DND-41 (cell line): ENCODE data around the gene MASP1.

Experiments used
- ATAC-seq: fragments of 200-7000 bp; cut with Tn5 transposase; 3 replicates; pipeline ENCODE4 v1.9.1; 2021; ENCODE audit warnings: low read depth; ENCODE audit not compliant: insufficient read depth
- DNase-seq: peaks from one replicate; pipeline ENCODE4 v3.0.0-alpha.2; 2020
- H2AFZ ChIP-seq: 2 replicates; pipeline ENCODE4 v1.6.0; 2012; ENCODE audit warnings: low read depth, low read length
- H3K27ac ChIP-seq: 2 replicates; pipeline ENCODE4 v1.5.1; 2012; ENCODE audit warnings: low read length, inconsistent platforms
- H3K27me3 ChIP-seq: fragments of 200-600 bp; sonication (generic); 2 replicates; pipeline ENCODE4 v1.6.0; 2012; ENCODE audit warnings: low read length, mild to moderate bottlenecking, inconsistent platforms; ENCODE audit not compliant: insufficient read depth, poor library complexity
- H3K36me3 ChIP-seq: 2 replicates; pipeline ENCODE4 v1.5.1; 2012; ENCODE audit warnings: low read length, inconsistent platforms; ENCODE audit not compliant: insufficient read depth
- H3K4me1 ChIP-seq: 2 replicates; pipeline ENCODE4 v1.5.1; 2012; ENCODE audit warnings: mild to moderate bottlenecking, low read length; ENCODE audit not compliant: insufficient read depth
- H3K4me2 ChIP-seq: 2 replicates; pipeline ENCODE4 v1.6.0; 2012; ENCODE audit warnings: mild to moderate bottlenecking, moderate library complexity, low read length, inconsistent platforms; ENCODE audit not compliant: insufficient read depth
- H3K4me3 ChIP-seq, 2 experiments: fragments of 200-600 bp in 1 of 2; shearing (Covaris generic) in 1 of 2; 2 replicates each; pipeline ENCODE4 v1.5.1; 2012 to 2016; ENCODE audit warnings: inconsistent platforms in 2 of 2, low read length in 2 of 2, mild to moderate bottlenecking in 2 of 2, low read depth in 1 of 2, moderate library complexity in 1 of 2
- H3K79me2 ChIP-seq: 2 replicates; pipeline ENCODE4 v1.6.0; 2012; ENCODE audit warnings: low read length, inconsistent platforms; ENCODE audit not compliant: insufficient read depth
- H3K9ac ChIP-seq: 2 replicates; pipeline ENCODE4 v1.6.0; 2012; ENCODE audit warnings: low read depth, mild to moderate bottlenecking, inconsistent platforms, low read length, moderate library complexity
- H3K9me3 ChIP-seq: 2 replicates; pipeline ENCODE4 v1.5.1; 2012; ENCODE audit warnings: low read length, moderate library complexity, mild to moderate bottlenecking, inconsistent platforms; ENCODE audit not compliant: insufficient read depth, severe bottlenecking
- H4K20me1 ChIP-seq: 2 replicates; pipeline ENCODE4 v1.6.0; 2012; ENCODE audit warnings: low read length; ENCODE audit not compliant: insufficient read depth
- EZH2 ChIP-seq: IDR thresholded peaks from 3 replicates; pipeline ENCODE4 v1.6.1; 2012; ENCODE audit warnings: borderline replicate concordance, low read depth, mild to moderate bottlenecking, moderate library complexity, low read length, inconsistent platforms; ENCODE audit not compliant: severe bottlenecking
- TF ChIP-seq, protein P1 (sequence below): IDR thresholded peaks from 2 replicates; pipeline ENCODE4 v1.5.1; 2012; ENCODE audit warnings: borderline replicate concordance, low read length, moderate library complexity, mild to moderate bottlenecking; ENCODE audit not compliant: poor library complexity, severe bottlenecking; ENCODE audit errors: extremely low read depth

The MASP1 gene

DNA sequence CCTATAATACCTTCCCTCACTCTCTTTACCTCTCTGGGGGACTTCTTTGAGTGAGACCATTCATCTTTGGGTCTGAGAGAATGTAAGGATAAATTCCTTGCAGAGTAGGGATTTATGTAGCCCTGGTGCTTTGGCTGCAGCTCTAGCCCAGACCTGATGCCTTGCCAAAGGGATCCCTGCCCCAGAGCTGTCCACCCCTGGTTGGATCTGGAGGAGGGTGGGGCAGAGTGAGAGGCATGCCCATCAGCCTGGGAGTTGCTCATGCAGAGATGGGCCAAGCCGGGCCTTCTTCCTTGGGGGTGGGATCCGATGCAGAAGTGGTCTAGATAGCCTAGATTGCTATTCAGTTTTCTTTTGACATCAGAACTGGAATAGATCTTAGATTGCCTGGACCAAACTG lies 62.8 kb downstream of the MASP1 start:
- Histone ChIP-seq H3K4me3 (no peak overlapping the region), H2AFZ (no peak overlapping the region), H3K27me3 (no peaks in the 10 kb centered on the region), H4K20me1 (no peaks in the 10 kb centered on the region), H3K4me1 (no peaks in the 10 kb centered on the region), H3K9ac (no peak overlapping the region), H3K4me2 (no peak overlapping the region), H3K27ac (no peak overlapping the region), H3K79me2 (no peaks in the 10 kb centered on the region), H3K9me3 (no peaks in the 10 kb centered on the region), H3K36me3 (no peaks in the 10 kb centered on the region)
- no peak for ATAC-seq
- DNase-seq, result no peak
- TF ChIP-seq, protein P1, sequence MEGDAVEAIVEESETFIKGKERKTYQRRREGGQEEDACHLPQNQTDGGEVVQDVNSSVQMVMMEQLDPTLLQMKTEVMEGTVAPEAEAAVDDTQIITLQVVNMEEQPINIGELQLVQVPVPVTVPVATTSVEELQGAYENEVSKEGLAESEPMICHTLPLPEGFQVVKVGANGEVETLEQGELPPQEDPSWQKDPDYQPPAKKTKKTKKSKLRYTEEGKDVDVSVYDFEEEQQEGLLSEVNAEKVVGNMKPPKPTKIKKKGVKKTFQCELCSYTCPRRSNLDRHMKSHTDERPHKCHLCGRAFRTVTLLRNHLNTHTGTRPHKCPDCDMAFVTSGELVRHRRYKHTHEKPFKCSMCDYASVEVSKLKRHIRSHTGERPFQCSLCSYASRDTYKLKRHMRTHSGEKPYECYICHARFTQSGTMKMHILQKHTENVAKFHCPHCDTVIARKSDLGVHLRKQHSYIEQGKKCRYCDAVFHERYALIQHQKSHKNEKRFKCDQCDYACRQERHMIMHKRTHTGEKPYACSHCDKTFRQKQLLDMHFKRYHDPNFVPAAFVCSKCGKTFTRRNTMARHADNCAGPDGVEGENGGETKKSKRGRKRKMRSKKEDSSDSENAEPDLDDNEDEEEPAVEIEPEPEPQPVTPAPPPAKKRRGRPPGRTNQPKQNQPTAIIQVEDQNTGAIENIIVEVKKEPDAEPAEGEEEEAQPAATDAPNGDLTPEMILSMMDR, result no peak
- TF ChIP-seq EZH2, result no peak

DNA sequence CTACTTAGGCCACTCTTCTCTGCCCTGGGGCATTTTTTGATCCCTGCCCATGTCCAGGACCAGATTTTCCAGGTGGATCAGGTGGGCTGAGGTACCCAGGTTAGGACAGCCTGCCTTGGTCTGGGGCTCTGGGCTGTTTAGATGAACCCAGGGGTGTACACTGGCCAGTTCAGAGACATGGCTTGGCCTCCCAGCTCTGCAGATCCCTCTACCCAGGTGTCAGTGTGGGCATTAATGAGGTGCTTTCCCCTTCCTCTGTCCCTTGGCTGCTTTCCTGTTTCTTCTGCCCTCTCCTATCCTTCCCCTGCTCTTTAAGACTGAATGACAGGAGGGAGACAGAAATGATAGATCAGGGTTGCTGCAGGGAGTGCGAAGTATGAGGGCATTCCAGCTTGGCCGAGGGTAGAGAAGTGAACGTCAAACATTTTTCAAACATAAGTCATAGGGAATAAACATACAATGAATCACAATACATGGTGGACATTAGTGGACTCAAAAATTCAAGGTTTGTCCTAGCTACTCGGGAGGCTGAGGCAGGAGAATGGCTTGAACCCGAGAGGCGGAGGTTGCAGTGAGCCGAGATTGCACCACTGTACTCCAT lies 63.8 kb downstream of the MASP1 start:
- H3K4me2 ChIP-seq, result no peak overlapping the region
- ATAC-seq (no peak), DNase-seq (no peak)
- no peak overlapping the region for H3K27ac ChIP-seq
- H3K36me3 ChIP-seq, result no peaks in the 10 kb centered on the region
- no peak for TF ChIP-seq EZH2
- TF ChIP-seq, protein P1, result no peak
- H2AFZ ChIP-seq, result no peak overlapping the region
- no peaks in the 10 kb centered on the region for H3K9me3 ChIP-seq
- H3K79me2 ChIP-seq, result no peaks in the 10 kb centered on the region
- H3K4me3 ChIP-seq, result no peak overlapping the region
- H4K20me1 ChIP-seq, result no peaks in the 10 kb centered on the region
- no peak overlapping the region for H3K9ac ChIP-seq
- no peaks in the 10 kb centered on the region for H3K4me1 ChIP-seq
- H3K27me3 ChIP-seq, result no peaks in the 10 kb centered on the region

DNA sequence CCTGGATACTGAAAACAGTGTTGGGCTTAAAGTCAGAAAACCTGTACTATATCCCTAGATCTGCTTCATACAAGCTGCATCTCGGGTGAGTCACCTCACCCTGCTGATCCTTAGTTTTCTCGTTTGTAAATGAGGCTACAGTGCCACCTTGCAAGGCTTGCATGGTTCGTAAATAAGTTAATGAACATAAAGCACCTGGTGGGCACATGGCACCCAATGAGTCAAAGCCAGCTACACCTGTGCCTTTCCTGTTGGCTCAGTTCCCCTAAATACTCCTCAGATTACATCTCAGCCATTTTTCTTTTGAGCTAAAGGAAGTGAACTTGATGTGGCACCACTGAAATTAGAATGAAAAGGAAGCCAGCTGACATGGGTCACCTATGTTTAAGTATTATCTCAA lies 67.7 kb downstream of the MASP1 start:
- no peaks in the 10 kb centered on the region for H3K9me3 ChIP-seq
- TF ChIP-seq, protein P1, result no peak
- no peak for TF ChIP-seq EZH2
- H2AFZ ChIP-seq, result no peak overlapping the region
- no peak for DNase-seq
- H3K36me3 ChIP-seq, result no peaks in the 10 kb centered on the region
- no peaks in the 10 kb centered on the region for H4K20me1 ChIP-seq
- H3K4me3 ChIP-seq, result no peak overlapping the region
- ATAC-seq, result no peak
- no peaks in the 10 kb centered on the region for H3K27me3 ChIP-seq
- H3K79me2 ChIP-seq, result no peaks in the 10 kb centered on the region
- no peak overlapping the region for H3K4me2 ChIP-seq
- no peak overlapping the region for H3K9ac ChIP-seq
- H3K27ac ChIP-seq, result no peak overlapping the region
- no peaks in the 10 kb centered on the region for H3K4me1 ChIP-seq

DNA sequence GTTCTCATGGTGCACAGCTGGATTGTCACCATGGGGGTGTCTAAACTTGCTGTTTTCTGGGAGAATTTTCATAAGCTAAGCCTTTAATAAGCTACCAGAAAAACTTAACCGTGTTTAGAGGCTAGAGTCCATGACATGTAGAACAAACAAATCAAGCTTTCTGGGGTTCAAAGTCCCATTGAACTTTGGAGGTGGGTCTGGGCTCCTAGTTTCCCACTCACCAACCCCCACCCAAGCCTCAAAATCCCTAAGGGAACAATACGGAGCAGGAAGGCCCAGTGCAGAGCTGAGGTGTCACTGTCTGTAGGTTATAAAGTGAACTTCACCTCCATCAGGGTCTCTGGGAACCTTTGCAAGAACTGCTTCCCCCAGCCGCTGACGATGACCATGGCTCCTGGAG lies 68.7 kb downstream of the MASP1 start:
- Histone ChIP-seq H3K4me1 (no peaks in the 10 kb centered on the region), H2AFZ (no peak overlapping the region), H4K20me1 (no peaks in the 10 kb centered on the region), H3K27ac (no peak overlapping the region), H3K9ac (no peak overlapping the region), H3K4me3 (no peak overlapping the region), H3K79me2 (no peaks in the 10 kb centered on the region), H3K36me3 (no peaks in the 10 kb centered on the region), H3K27me3 (peaks cover 4% of the 10 kb centered on the region), H3K4me2 (no peak overlapping the region), H3K9me3 (no peaks in the 10 kb centered on the region)
- DNase-seq, result no peak
- no peak for ATAC-seq
- TF ChIP-seq, protein P1, result no peak
- no peak for TF ChIP-seq EZH2
